Measurements from ENCODE around the gene ATP6V1C2. TPM values are rescaled to one million over a fixed set of nuclear protein-coding genes. Genes with fewer than 3 reads are reported as not detected.

The ATP6V1C2 gene
- total and polyA plus RNA-seq, 2 of the 4 experiments (the other 2 are of a cell fraction) = not detected

DNA sequence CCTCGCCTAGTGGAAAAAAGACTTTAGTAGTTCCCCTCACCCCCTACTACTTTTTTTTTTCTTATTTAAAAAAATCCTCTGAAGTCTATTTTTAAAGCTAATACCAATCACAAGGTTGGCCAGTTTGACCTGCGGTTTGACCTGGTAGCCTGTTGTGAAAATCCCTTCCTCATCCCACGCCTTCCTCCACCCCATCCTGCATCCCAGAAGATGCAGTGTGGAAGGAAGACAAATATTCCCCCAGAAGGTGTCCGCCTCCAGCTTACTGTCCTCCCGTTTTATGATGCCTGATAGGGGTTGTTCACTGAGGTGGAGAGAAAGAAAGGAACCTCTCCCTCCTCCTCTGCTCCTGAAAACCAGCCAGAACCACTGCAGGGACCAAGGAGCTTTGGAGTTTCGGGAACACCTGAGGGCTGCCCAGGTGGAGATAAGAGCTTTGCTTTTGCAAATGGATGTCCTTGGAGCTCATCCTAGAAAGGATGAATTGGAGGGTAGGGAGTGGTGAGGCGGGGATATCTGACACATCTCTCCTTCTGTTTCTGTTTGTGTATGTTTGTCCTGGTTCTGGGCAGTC is 909 bp downstream of the ATP6V1C2 start:
- no peak overlapping the region for H4K5ac ChIP-seq (ENCODE audit: low read depth, low read length)
- H3K4me3 ChIP-seq (ENCODE audit: insufficient read depth, low read depth, low read length) = no peak overlapping the region
- no peak overlapping the region for H2BK20ac ChIP-seq (ENCODE audit: low read depth, low read length)
- peak overlapping the region; percentile 59; the same call in 1 of the 2 replicates for H3K23ac ChIP-seq (ENCODE audit: low read depth, low read length)
- no peak overlapping the region for H3K18ac ChIP-seq (ENCODE audit: low read depth, low read length)
- H3K9ac ChIP-seq (ENCODE audit: low read depth, low read length) = no peak overlapping the region
- dilution Hi-C loops (cut with HindIII; ENCODE audit: low sequenced_read_pairs, unreplicated experiment) = no loop called here
- H3K4me2 ChIP-seq (ENCODE audit: low read depth, low read length) = no peak overlapping the region; the same call in 1 of the 2 replicates
- BruUV-seq (replicated peaks) = no TSS peak
- no peak overlapping the region for H2BK5ac ChIP-seq (ENCODE audit: low read depth, low read length, poor library complexity, severe bottlenecking)
- H4K20me1 ChIP-seq (ENCODE audit: insufficient read depth, low read length) = no peaks in the 10 kb centered on the region; the same call in 1 of the 2 replicates
- H3K9me3 ChIP-seq (ENCODE audit: control insufficient read depth, insufficient read depth, low read length) = 0 out of 2 replicates have a peak, but pooled peaks cover 1% of the 10 kb centered on the region
- POLR2A ChIA-PET (ENCODE audit: unreplicated experiment) = no interaction called here
- no peak overlapping the region for H4K91ac ChIP-seq (ENCODE audit: insufficient read depth, low read depth, low read length)
- H3K9me1 ChIP-seq (ENCODE audit: insufficient read depth, low read length) = no peaks in the 10 kb centered on the region
- H2BK120ac ChIP-seq (ENCODE audit: low read depth, low read length) = no peak overlapping the region
- H2AK9ac ChIP-seq (replicated peaks; ENCODE audit: low read depth, low read length, poor library complexity) = no peak overlapping the region
- H3K79me1 ChIP-seq (ENCODE audit: low read depth in 1 of 2, low read length in 2 of 2) = no peaks in the 10 kb centered on the region
- DNase-seq (no peak), ATAC-seq (ENCODE audit: low read depth) (no peak)
- no peak overlapping the region for H3K14ac ChIP-seq (replicated peaks; ENCODE audit: low read depth, low read length)
- H3K36me3 ChIP-seq (ENCODE audit: control insufficient read depth, insufficient read depth, low read length) = no peaks in the 10 kb centered on the region
- no peak overlapping the region for H4K8ac ChIP-seq (ENCODE audit: low read depth in 2 of 2, low read length in 2 of 2)
- CTCF ChIA-PET = no interaction called here
- intact Hi-C loops (cut with micrococcal nuclease) = no loop called here
- H2AFZ ChIP-seq (replicated peaks; ENCODE audit: low read length, poor library complexity) = no peak overlapping the region
- in situ Hi-C loops (cut with MboI; ENCODE audit: low sequenced_read_pairs) = no loop called here
- H2AK5ac ChIP-seq (ENCODE audit: low read depth, low read length) = no peak overlapping the region
- H3K4me1 ChIP-seq (ENCODE audit: control insufficient read depth, insufficient read depth, low read length) = no peaks in the 10 kb centered on the region; the same call in 1 of the 2 replicates
- H3K4ac ChIP-seq (ENCODE audit: low read depth, low read length) = no peak overlapping the region
- WGBS, 2 experiments (ENCODE audit: extremely low coverage in 2 of 2, insufficient read length in 1 of 2) = 20% methylated on average over 1 of the region's 7 CpGs; no CpG with 5 or more reads in 1 of the 2 experiments
- H3K27me3 ChIP-seq (ENCODE audit: control insufficient read depth, insufficient read depth, low read length) = peaks cover 66% of the 10 kb centered on the region
- H3K27ac ChIP-seq (ENCODE audit: insufficient read depth, low read length) = no peak overlapping the region
- H3K56ac ChIP-seq (ENCODE audit: extremely low read depth, insufficient read depth, low read length) = no peak overlapping the region
- TF ChIP-seq, protein P1, sequence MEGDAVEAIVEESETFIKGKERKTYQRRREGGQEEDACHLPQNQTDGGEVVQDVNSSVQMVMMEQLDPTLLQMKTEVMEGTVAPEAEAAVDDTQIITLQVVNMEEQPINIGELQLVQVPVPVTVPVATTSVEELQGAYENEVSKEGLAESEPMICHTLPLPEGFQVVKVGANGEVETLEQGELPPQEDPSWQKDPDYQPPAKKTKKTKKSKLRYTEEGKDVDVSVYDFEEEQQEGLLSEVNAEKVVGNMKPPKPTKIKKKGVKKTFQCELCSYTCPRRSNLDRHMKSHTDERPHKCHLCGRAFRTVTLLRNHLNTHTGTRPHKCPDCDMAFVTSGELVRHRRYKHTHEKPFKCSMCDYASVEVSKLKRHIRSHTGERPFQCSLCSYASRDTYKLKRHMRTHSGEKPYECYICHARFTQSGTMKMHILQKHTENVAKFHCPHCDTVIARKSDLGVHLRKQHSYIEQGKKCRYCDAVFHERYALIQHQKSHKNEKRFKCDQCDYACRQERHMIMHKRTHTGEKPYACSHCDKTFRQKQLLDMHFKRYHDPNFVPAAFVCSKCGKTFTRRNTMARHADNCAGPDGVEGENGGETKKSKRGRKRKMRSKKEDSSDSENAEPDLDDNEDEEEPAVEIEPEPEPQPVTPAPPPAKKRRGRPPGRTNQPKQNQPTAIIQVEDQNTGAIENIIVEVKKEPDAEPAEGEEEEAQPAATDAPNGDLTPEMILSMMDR (conservative IDR thresholded peaks at IDR 0.05; ENCODE audit: low read depth, low read length) = no peak
- TF ChIP-seq ELK1 (IDR thresholded peaks at IDR 0.05; ENCODE audit: borderline replicate concordance, low read depth, low read length) (no peak), FOS (IDR thresholded peaks at IDR 0.05; ENCODE audit: low read depth, low read length) (no peak), MAZ (IDR thresholded peaks at IDR 0.05; ENCODE audit: borderline replicate concordance, low read depth, low read length) (no peak), RCOR1 (IDR thresholded peaks at IDR 0.05; ENCODE audit: insufficient replicate concordance, low read length) (no peak), CHD1 (IDR thresholded peaks at IDR 0.05; ENCODE audit: low read depth, low read length) (no peak), USF2 (IDR thresholded peaks at IDR 0.05; ENCODE audit: low read depth, low read length) (no peak), SMC3 (IDR thresholded peaks at IDR 0.05; ENCODE audit: low read depth, low read length) (no peak), CEBPB (IDR thresholded peaks at IDR 0.05; ENCODE audit: low read depth, low read length) (no peak), POLR2A (IDR thresholded peaks at IDR 0.05; ENCODE audit: low read depth, low read length) (no peak), MXI1 (IDR thresholded peaks at IDR 0.05; ENCODE audit: borderline replicate concordance, low read depth, low read length) (no peak), MAFK (IDR thresholded peaks at IDR 0.05; ENCODE audit: low read depth, low read length) (no peak), NFE2L2 (IDR thresholded peaks at IDR 0.05; ENCODE audit: low read depth, low read length) (no peak), RFX5 (IDR thresholded peaks at IDR 0.05; ENCODE audit: low read depth, low read length) (no peak), BHLHE40 (IDR thresholded peaks at IDR 0.05; ENCODE audit: low read depth, low read length) (no peak), RAD21 (IDR thresholded peaks at IDR 0.05; ENCODE audit: low read length) (no peak)
- no peak overlapping the region for H2BK15ac ChIP-seq (ENCODE audit: low read depth, low read length)
